Fibroblast of lung (primary cell): ENCODE data around the gene KRTAP21-3. TPM values are rescaled to one million over a fixed set of nuclear protein-coding genes. Genes with fewer than 3 reads are reported as not detected.
"Not testable (repeated sequence)": the region's sequence is repeated elsewhere in the genome, so short reads cannot be mapped to it uniquely, and the experiment has no call there.

Source experiments
- DNase-seq, 2 donors: peaks; one replicate each; pipeline versions ENCODE4 v3.0.0 to v3.0.0-alpha.2; 2010; ENCODE audit warnings: low read depth in 2 of 2
- H2AFZ ChIP-seq: 2 replicates; pipeline ENCODE4 v1.5.1; 2012; ENCODE audit warnings: low read length, control low read depth, inconsistent platforms
- H3K27ac ChIP-seq: 2 replicates; pipeline ENCODE4 v1.5.1; 2011; ENCODE audit warnings: low read length, control low read depth; ENCODE audit not compliant: insufficient read depth
- H3K27me3 ChIP-seq: 2 replicates; pipeline ENCODE4 v1.5.1; 2011; ENCODE audit warnings: mild to moderate bottlenecking, low read length; ENCODE audit not compliant: control insufficient read depth, insufficient read depth
- H3K36me3 ChIP-seq: 2 replicates; pipeline ENCODE4 v1.5.1; 2011; ENCODE audit warnings: low read length; ENCODE audit not compliant: control insufficient read depth, insufficient read depth
- H3K4me1 ChIP-seq: 2 replicates; pipeline ENCODE4 v1.5.1; 2011; ENCODE audit warnings: low read length; ENCODE audit not compliant: control insufficient read depth, insufficient read depth; ENCODE audit errors: extremely low read depth
- H3K4me2 ChIP-seq: 2 replicates; pipeline ENCODE4 v1.5.1; 2011; ENCODE audit warnings: low read length, control low read depth; ENCODE audit not compliant: insufficient read depth; ENCODE audit errors: extremely low read depth
- H3K4me3 ChIP-seq, 4 experiments: fragments of 200-600 bp in 1 of 4; sonication (generic) in 1 of 4; replicated peaks in 1 of 4; 2 replicates each; pipeline ENCODE4 v1.5.1; 2011 to 2016; ENCODE audit warnings: low read length in 4 of 4, low read depth in 3 of 4, mild to moderate bottlenecking in 3 of 4, control low read depth in 2 of 4, inconsistent platforms in 1 of 4, mixed read lengths in 1 of 4; ENCODE audit not compliant: insufficient read depth in 1 of 4; ENCODE audit errors: control extremely low read depth in 1 of 4
- H3K79me2 ChIP-seq: 2 replicates; pipeline ENCODE4 v1.5.1; 2012; ENCODE audit warnings: mild to moderate bottlenecking, low read length, inconsistent platforms; ENCODE audit not compliant: control insufficient read depth, insufficient read depth
- H3K9ac ChIP-seq: 2 replicates; pipeline ENCODE4 v1.5.1; 2011; ENCODE audit warnings: mild to moderate bottlenecking, low read length, control low read depth; ENCODE audit not compliant: insufficient read depth
- H3K9me3 ChIP-seq: 2 replicates; pipeline ENCODE4 v1.5.1; 2012; ENCODE audit warnings: low read depth, low read length; ENCODE audit not compliant: control insufficient read depth, insufficient read depth
- H4K20me1 ChIP-seq: 2 replicates; pipeline ENCODE4 v1.5.1; 2011; ENCODE audit warnings: low read length; ENCODE audit not compliant: control insufficient read depth, insufficient read depth; ENCODE audit errors: extremely low read depth
- EZH2 ChIP-seq: IDR thresholded peaks from 2 replicates; pipeline ENCODE4 v1.5.1; 2012; ENCODE audit warnings: low read length, control low read depth, mild to moderate bottlenecking; ENCODE audit errors: missing control alignments
- polyA minus RNA-seq: library from RNA; depleted of rRNA, polyadenylated mRNA; stranded (reverse); fragments of >200 nt; gene quantifications from 2 replicates; pipeline ENCODE4 v1.2.3, GENCODE V29; 2011; ENCODE audit warnings: low replicate concordance
- polyA plus RNA-seq, 2 donors: library from polyadenylated mRNA; depleted of rRNA in 1 of 2; stranded (reverse) in 1 of 2; unstranded in 1 of 2; fragments of >200 nt; gene quantifications; 2 replicates each; pipeline ENCODE4 v1.2.1, GENCODE V29; 2011 to 2012; ENCODE audit warnings: missing spikeins in 1 of 2
- total RNA-seq: library from RNA; depleted of rRNA; stranded (reverse); fragments of >200 nt; gene quantifications from 2 replicates; pipeline ENCODE4 v1.2.1, GENCODE V29; 2014
- TF ChIP-seq, protein P1 (sequence below), 2 donors: IDR thresholded peaks in 1 of 2; conservative IDR thresholded peaks in 1 of 2; 1 replicate in 1 of 2; 2 replicates in 1 of 2; pipeline ENCODE4 v1.5.1; 2011 to 2012; ENCODE audit warnings: low read length in 2 of 2, control low read depth in 1 of 2, inconsistent platforms in 1 of 2, low read depth in 1 of 2, mild to moderate bottlenecking in 1 of 2

The KRTAP21-3 gene, protein sequence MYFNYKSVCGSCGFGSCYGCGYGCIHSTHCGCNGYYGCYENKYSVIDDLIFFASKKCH
- total RNA-seq (not detected in 2 replicates), polyA plus RNA-seq (not detected in 2 replicates), polyA minus RNA-seq (not detected in 2 replicates)
- polyA plus RNA-seq (2012) = not detected in 2 replicates

DNA sequence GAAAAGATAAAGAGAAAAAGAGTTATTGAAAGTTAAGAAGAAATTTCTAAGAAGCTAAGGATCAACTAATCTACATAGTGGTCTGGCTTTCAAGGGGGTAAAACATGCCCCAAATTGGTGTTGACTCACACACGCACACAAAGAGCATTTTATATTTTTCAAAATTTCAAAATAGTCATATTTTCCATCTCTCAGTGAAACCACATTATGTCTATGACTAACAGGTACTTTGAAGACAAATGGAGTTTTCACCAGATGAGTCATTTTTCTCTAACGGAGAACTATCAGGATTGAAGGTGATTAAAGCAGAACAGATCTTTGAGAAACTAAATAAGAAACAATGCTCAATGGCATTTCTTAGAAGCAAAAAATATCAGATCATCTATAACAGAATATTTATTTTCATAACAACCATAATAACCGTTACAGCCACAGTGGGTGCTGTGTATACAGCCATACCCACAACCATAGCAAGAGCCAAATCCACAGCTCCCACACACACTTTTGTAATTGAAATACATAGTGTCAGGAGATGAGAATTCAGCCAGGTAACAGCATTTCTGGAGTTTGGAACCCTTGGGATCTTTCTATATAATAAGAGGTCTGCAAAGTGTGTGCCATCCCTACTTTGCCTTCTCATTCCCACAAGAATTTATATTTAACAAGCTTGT, at the start of gene KRTAP21-3:
Gene KRTAP21-3 (minus strand): TSS at position 539 of the 671 bp plus-strand sequence. CDS start 18 bp downstream, at position 521.
- Histone ChIP-seq H3K9ac (no peak within 1 kb of the TSS), H3K4me2 (no peak within 1 kb of the TSS)

DNA sequence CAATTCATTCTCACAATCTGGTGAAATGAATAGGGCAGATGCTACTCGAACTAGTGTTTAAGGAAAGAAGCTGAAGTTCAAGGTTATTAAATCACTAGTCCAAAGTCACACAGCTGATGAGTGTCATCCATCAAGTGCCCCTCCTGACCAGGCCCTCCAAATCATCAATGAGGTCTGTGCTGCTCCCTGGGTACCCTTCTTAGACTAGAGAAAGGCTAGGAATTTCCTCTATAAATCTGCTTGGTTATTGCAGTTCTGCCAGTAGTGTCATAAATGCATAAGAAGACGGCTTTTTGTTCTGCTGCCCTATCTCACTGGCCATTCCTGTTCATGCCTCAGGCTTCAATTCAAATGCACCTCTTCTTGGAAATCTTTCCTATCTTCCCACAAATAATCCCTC, 42.2 kb upstream of the KRTAP21-3 start:
- Histone ChIP-seq H3K4me1 (no peaks in the 10 kb centered on the region), H3K27me3 (no peaks in the 10 kb centered on the region), H2AFZ (no peak overlapping the region), H3K27ac (no peak overlapping the region), H3K4me3 (no peak overlapping the region), H3K79me2 (no peaks in the 10 kb centered on the region), H3K36me3 (no peaks in the 10 kb centered on the region), H4K20me1 (no peaks in the 10 kb centered on the region), H3K9ac (no peak overlapping the region), H3K4me2 (no peak overlapping the region), H3K9me3 (no peaks in the 10 kb centered on the region)
- TF ChIP-seq, protein P1, sequence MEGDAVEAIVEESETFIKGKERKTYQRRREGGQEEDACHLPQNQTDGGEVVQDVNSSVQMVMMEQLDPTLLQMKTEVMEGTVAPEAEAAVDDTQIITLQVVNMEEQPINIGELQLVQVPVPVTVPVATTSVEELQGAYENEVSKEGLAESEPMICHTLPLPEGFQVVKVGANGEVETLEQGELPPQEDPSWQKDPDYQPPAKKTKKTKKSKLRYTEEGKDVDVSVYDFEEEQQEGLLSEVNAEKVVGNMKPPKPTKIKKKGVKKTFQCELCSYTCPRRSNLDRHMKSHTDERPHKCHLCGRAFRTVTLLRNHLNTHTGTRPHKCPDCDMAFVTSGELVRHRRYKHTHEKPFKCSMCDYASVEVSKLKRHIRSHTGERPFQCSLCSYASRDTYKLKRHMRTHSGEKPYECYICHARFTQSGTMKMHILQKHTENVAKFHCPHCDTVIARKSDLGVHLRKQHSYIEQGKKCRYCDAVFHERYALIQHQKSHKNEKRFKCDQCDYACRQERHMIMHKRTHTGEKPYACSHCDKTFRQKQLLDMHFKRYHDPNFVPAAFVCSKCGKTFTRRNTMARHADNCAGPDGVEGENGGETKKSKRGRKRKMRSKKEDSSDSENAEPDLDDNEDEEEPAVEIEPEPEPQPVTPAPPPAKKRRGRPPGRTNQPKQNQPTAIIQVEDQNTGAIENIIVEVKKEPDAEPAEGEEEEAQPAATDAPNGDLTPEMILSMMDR (conservative IDR thresholded peaks at IDR 0.05 in 1 of 2, IDR thresholded peaks at IDR 0.05 in 1 of 2; ENCODE audit: low read depth in 1 of 2, low read length in 2 of 2) = no peak
- TF ChIP-seq EZH2 = no peak
- DNase-seq = no peak

More for the DNA sequence above, at the start of gene KRTAP21-3:
- Histone ChIP-seq H2AFZ (no peak within 1 kb of the TSS), H3K27me3 (no peaks in the 10 kb centered on the region), H3K79me2 (no peaks in the 10 kb centered on the region), H3K9me3 (no peaks in the 10 kb centered on the region), H3K4me1 (no peaks in the 10 kb centered on the region), H3K36me3 (no peaks in the 10 kb centered on the region), H4K20me1 (no peaks in the 10 kb centered on the region), H3K4me3 (no peak within 1 kb of the TSS), H3K27ac (no peak within 1 kb of the TSS)
- DNase-seq = peak in 1 of 2 donors; percentile 81
- TF ChIP-seq EZH2 = no peak
- TF ChIP-seq, protein P1 (conservative IDR thresholded peaks at IDR 0.05 in 1 of 2, IDR thresholded peaks at IDR 0.05 in 1 of 2; ENCODE audit: low read depth in 1 of 2, low read length in 2 of 2) = no peak

DNA sequence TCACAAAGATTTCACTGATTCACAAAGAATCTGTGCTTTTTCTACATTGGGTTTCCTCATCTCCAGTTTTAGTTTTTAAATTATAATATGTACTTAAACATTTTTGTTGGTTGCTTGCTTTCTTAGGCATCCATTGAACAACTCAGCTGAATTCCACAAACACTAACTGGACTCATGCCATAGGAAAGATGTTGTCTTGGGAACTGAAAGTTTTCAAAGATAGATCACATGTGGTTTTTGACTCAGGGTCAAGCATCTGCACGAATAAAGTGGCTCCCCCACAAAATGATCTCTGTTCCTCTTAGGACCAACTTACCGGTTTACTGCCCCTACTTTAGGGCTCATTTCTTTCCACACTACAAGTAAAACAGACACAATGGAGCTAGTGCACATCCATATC, 39.7 kb upstream of the KRTAP21-3 start:
- Histone ChIP-seq H3K27me3 (no peaks in the 10 kb centered on the region), H4K20me1 (no peaks in the 10 kb centered on the region), H2AFZ (no peak overlapping the region), H3K4me1 (no peaks in the 10 kb centered on the region), H3K79me2 (no peaks in the 10 kb centered on the region), H3K9me3 (no peaks in the 10 kb centered on the region), H3K4me3 (no peak overlapping the region), H3K9ac (no peak overlapping the region), H3K36me3 (no peaks in the 10 kb centered on the region), H3K27ac (no peak overlapping the region), H3K4me2 (no peak overlapping the region)
- TF ChIP-seq, protein P1 (conservative IDR thresholded peaks at IDR 0.05 in 1 of 2, IDR thresholded peaks at IDR 0.05 in 1 of 2; ENCODE audit: low read depth in 1 of 2, low read length in 2 of 2) = no peak
- TF ChIP-seq EZH2 = no peak
- DNase-seq = no peak

GRCh38 chr21:30755328-30755727, 36.8 kb upstream of the KRTAP21-3 start, which contains the start of gene KRTAP21-1:
Gene KRTAP21-1, minus strand, starts transcription at chr21:30755428. Its CDS starts 50 bp downstream, at chr21:30755378.
- not testable (repeated sequence) for H3K27me3 ChIP-seq, H3K4me1 ChIP-seq, H3K79me2 ChIP-seq, H3K27ac ChIP-seq, H3K9ac ChIP-seq, H2AFZ ChIP-seq, H4K20me1 ChIP-seq, H3K9me3 ChIP-seq, DNase-seq, H3K36me3 ChIP-seq, H3K4me2 ChIP-seq, H3K4me3 ChIP-seq
